PC-3 (cell line): ENCODE measurements around the gene SSH3. TPM values are rescaled to one million over a fixed set of nuclear protein-coding genes. Genes with fewer than 3 reads are reported as not detected.

Experiments
- ATAC-seq: fragments of 200-7000 bp; cut with Tn5 transposase; 2 replicates; pipeline ENCODE4 v1.9.1; 2020; ENCODE audit warnings: mild to moderate bottlenecking, moderate library complexity
- BruUV-seq: library from RNA; stranded (reverse); fragments of 400-500 nt; replicated peaks from 2 replicates; lab custom pipeline; 2021; lab: Mats Ljungman, UMichigan
- CTCF ChIA-PET: fragments of 300-600 bp; sonication (Branson Sonifier 250); formaldehyde crosslinking; loops from one replicate; lab custom pipeline; 2022; ENCODE audit warnings: antibody characterized with exemption; lab: Charles Lee
- POLR2A ChIA-PET: fragments of 300-600 bp; sonication (Branson Sonifier 250); formaldehyde crosslinking; loops from one replicate; lab custom pipeline; 2022; ENCODE audit warnings: antibody characterized with exemption; ENCODE audit not compliant: unreplicated experiment; lab: Charles Lee
- DNase-seq: peaks from one replicate; pipeline ENCODE4 v3.0.0-alpha.2; 2015
- H2AFZ ChIP-seq: fragments of 300-600 bp; sonication (generic); 2 replicates; pipeline ENCODE4 v1.6.0; 2016; ENCODE audit warnings: antibody characterized with exemption, low read length
- H3F3A ChIP-seq: fragments of 300-600 bp; sonication (generic); one replicate; pipeline ENCODE4 v1.6.0; 2017; ENCODE audit warnings: antibody characterized with exemption, low read length, control low read depth, mild to moderate bottlenecking; ENCODE audit not compliant: unreplicated experiment
- H3K27ac ChIP-seq: fragments of 300-600 bp; sonication (generic); 2 replicates; pipeline ENCODE4 v1.5.1; 2016; ENCODE audit warnings: mild to moderate bottlenecking, low read length
- H3K27me3 ChIP-seq: fragments of 300-600 bp; sonication (generic); 2 replicates; pipeline ENCODE4 v1.6.1; 2016; ENCODE audit warnings: low read length, mixed read lengths
- H3K36me3 ChIP-seq: fragments of 300-600 bp; sonication (generic); 2 replicates; pipeline ENCODE4 v1.6.1; 2016; ENCODE audit warnings: low read depth, mixed run types, low read length, mixed read lengths
- H3K4me1 ChIP-seq: fragments of 300-600 bp; sonication (generic); 2 replicates; pipeline ENCODE4 v1.5.1; 2016; ENCODE audit warnings: low read length; ENCODE audit not compliant: insufficient read depth
- H3K4me2 ChIP-seq: fragments of 300-600 bp; sonication (generic); 2 replicates; pipeline ENCODE4 v1.6.0; 2016; ENCODE audit warnings: low read length
- H3K4me3 ChIP-seq: fragments of 300-600 bp; sonication (generic); 2 replicates; pipeline ENCODE4 v1.5.1; 2016; ENCODE audit warnings: mild to moderate bottlenecking, low read length, mixed read lengths
- H3K79me2 ChIP-seq: fragments of 300-600 bp; sonication (generic); 2 replicates; pipeline ENCODE4 v1.6.1; 2017; ENCODE audit warnings: low read length, mixed read lengths
- H3K9ac ChIP-seq: fragments of 300-600 bp; sonication (generic); 2 replicates; pipeline ENCODE4 v1.6.0; 2016; ENCODE audit warnings: mild to moderate bottlenecking, low read length
- H3K9me2 ChIP-seq: fragments of 300-600 bp; sonication (generic); replicated peaks from 2 replicates; pipeline ENCODE4 v1.6.1; 2016; ENCODE audit warnings: mixed run types, low read length, mixed read lengths
- H3K9me3 ChIP-seq: fragments of 300-600 bp; sonication (generic); 2 replicates; pipeline ENCODE4 v1.6.1; 2016; ENCODE audit warnings: low read length, mixed read lengths
- H4K20me1 ChIP-seq: fragments of 300-600 bp; sonication (generic); 2 replicates; pipeline ENCODE4 v1.6.1; 2016; ENCODE audit warnings: low read length, mixed read lengths
- EZH2 ChIP-seq: fragments of 300-600 bp; sonication (generic); IDR thresholded peaks from one replicate; pipeline ENCODE4 v1.6.1; 2017; ENCODE audit warnings: antibody characterized with exemption, mild to moderate bottlenecking, low read length; ENCODE audit not compliant: unreplicated experiment
- EZH2phosphoT487 ChIP-seq: fragments of 300-600 bp; sonication (generic); IDR thresholded peaks from 2 replicates; pipeline ENCODE4 v1.6.1; 2018; ENCODE audit warnings: mild to moderate bottlenecking, antibody characterized with exemption, low read length, borderline replicate concordance
- intact Hi-C: fragments of 100-400 bp; cut with micrococcal nuclease; formaldehyde crosslinking; loops from 2 replicates; pipeline ENCODE4 v1.9.0; 2023
- total RNA-seq: library from RNA; depleted of rRNA; stranded (reverse); fragments of >200 nt; gene quantifications from 2 replicates; pipeline ENCODE4 v1.2.3, GENCODE V29; 2014
- TF ChIP-seq, protein P1 (sequence below): fragments of 300-600 bp; sonication (generic); conservative IDR thresholded peaks from 2 replicates; pipeline ENCODE4 v1.5.1; 2017; ENCODE audit warnings: antibody characterized with exemption, low read depth, mild to moderate bottlenecking, low read length

SSH3 gene
- total RNA-seq, 1 experiment from 2014 or later = 35.1 TPM

DNA sequence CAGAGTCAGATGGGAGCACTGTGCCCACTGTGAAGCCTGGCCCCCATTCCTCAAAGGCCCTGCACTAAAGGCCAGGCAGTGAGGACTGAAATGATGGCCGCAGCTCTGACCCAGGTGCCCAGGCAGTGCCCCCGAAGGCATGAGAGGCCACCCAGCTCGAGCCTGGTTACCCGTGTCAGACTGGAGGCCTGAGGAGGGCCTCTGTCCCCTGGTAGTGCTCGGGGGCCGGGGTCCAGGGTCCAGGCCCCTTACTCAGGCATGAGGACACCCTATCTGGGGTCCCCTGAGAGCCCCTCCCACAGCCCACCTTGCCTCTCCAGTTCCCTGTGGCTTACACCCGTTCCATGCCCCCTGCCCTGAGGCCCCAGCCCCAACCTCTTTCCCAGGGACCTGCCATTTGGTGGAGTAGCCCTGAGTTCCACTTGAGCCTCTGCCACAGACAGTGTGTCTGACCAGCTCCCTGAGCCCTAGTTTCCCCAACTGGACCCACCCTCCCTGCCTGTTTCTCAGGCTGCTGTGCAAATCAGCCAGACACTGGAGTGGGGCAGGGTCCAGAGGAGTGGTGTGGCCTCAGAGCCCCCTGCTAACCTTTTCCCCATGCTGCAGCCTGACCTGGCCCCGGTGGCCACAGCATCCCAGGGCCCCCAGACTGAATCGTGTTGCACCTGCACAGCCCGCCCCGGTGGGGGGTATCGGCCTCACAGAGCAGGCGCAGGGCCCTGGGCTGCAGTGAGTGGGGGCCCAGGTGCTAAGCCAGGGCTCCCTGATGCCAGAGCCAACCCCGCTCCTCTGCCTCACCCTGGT lies 25.0 kb upstream of the SSH3 start:
- Histone ChIP-seq H3K9me2 (no peaks in the 10 kb centered on the region), H3K9ac (no peak overlapping the region), H3K4me3 (no peak overlapping the region), H2AFZ (no peak overlapping the region), H3F3A (no peaks in the 10 kb centered on the region), H3K9me3 (no peaks in the 10 kb centered on the region), H3K27ac (no peak overlapping the region), H3K79me2 (peaks cover 37% of the 10 kb centered on the region), H3K4me2 (no peak overlapping the region), H4K20me1 (peaks cover 3% of the 10 kb centered on the region; the same call in 1 of the 2 replicates), H3K36me3 (peaks cover 41% of the 10 kb centered on the region), H3K4me1 (no peaks in the 10 kb centered on the region), H3K27me3 (no peaks in the 10 kb centered on the region)
- DNase-seq (no peak), ATAC-seq (no peak)
- CTCF ChIA-PET = no interaction called here
- POLR2A ChIA-PET = no interaction called here
- no TSS peak for BruUV-seq
- TF ChIP-seq, protein P1, sequence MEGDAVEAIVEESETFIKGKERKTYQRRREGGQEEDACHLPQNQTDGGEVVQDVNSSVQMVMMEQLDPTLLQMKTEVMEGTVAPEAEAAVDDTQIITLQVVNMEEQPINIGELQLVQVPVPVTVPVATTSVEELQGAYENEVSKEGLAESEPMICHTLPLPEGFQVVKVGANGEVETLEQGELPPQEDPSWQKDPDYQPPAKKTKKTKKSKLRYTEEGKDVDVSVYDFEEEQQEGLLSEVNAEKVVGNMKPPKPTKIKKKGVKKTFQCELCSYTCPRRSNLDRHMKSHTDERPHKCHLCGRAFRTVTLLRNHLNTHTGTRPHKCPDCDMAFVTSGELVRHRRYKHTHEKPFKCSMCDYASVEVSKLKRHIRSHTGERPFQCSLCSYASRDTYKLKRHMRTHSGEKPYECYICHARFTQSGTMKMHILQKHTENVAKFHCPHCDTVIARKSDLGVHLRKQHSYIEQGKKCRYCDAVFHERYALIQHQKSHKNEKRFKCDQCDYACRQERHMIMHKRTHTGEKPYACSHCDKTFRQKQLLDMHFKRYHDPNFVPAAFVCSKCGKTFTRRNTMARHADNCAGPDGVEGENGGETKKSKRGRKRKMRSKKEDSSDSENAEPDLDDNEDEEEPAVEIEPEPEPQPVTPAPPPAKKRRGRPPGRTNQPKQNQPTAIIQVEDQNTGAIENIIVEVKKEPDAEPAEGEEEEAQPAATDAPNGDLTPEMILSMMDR = no peak
- TF ChIP-seq EZH2phosphoT487 (no peak), EZH2 (no peak)
- intact Hi-C loops = no loop called here

DNA sequence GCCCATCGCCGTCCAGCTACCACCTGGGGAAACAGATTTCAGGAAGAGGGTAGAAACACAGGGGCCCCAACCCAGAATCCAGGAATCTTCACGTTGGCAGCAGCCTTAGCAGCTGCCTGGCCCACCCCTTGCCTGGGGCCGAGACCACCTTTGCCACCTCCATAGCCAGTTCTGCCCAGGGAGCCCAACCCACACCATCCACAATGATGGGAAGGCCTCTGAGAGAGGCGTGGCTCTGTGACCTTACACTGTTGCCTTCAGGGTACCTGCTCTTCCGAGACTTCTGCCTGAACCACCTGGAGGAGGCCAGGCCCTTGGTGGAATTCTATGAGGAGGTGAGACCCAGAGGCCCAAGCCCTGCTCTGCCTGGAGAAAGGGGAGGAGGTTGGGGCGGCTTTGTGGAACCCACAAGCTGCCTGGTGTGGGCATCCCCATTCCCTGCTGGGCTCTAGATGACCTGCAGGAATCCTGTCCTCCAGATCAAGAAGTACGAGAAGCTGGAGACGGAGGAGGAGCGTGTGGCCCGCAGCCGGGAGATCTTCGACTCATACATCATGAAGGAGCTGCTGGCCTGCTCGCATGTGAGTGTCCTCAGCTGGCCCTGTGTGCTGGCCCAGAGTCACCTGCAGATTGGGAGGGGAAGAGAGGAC lies 24.3 kb upstream of the SSH3 start:
- H3K27ac ChIP-seq = no peak overlapping the region
- H3K4me2 ChIP-seq = no peak overlapping the region
- ChIA-PET CTCF (no interaction called here), POLR2A (no interaction called here)
- H3K9me2 ChIP-seq = no peaks in the 10 kb centered on the region
- no peaks in the 10 kb centered on the region for H3K27me3 ChIP-seq
- H4K20me1 ChIP-seq = peaks cover 3% of the 10 kb centered on the region; the same call in 1 of the 2 replicates
- BruUV-seq = no TSS peak
- peaks cover 49% of the 10 kb centered on the region for H3K36me3 ChIP-seq
- TF ChIP-seq EZH2 = no peak
- TF ChIP-seq, protein P1 = no peak
- no peak for TF ChIP-seq EZH2phosphoT487
- no peak for DNase-seq
- intact Hi-C loops = no loop called here
- H3F3A ChIP-seq = no peaks in the 10 kb centered on the region
- peaks cover 30% of the 10 kb centered on the region for H3K79me2 ChIP-seq
- H3K4me1 ChIP-seq = no peaks in the 10 kb centered on the region
- no peak for ATAC-seq
- no peak overlapping the region for H3K9ac ChIP-seq
- H3K4me3 ChIP-seq = no peak overlapping the region
- no peaks in the 10 kb centered on the region for H3K9me3 ChIP-seq
- H2AFZ ChIP-seq = no peak overlapping the region
